CD4-positive, alpha-beta T cell treated with Interleukin-17A for 1 hour (primary cell): Measurements from ENCODE around the gene MRPL23.

ENCODE experiments used
- DNase-seq: peaks from one replicate; pipeline ENCODE4 v3.0.0-alpha.2; 2020

The MRPL23 gene

GRCh38 chr11:1946812-1947484 lies at the start of gene MRPL23:
TSS of gene MRPL23 (plus strand) at chr11:1947332. CDS start at chr11:1947363, 31 bp downstream.
- DNase-seq: peak; percentile 35

GRCh38 chr11:1899090-1899489 lies 48.0 kb upstream of the MRPL23 start:
- no peak for DNase-seq

DNA sequence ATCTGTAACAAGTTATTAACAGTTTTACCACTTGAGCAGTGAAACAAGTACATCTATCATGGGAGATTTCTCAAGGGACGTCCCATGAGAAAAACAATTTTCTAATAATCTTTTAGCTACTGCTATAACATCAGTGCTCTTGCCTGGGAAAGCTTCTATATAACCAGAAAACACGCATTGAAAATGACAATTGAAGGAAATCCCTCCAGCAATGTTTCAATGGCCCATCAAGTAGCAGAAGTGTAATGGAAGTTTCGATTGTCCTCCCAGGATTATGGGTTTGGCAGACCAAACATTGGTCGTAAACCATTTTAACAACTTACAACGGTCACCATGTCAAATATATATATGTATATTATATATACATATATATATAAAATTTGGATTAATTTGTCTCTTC lies 47.4 kb upstream of the MRPL23 start:
- DNase-seq: no peak

DNA sequence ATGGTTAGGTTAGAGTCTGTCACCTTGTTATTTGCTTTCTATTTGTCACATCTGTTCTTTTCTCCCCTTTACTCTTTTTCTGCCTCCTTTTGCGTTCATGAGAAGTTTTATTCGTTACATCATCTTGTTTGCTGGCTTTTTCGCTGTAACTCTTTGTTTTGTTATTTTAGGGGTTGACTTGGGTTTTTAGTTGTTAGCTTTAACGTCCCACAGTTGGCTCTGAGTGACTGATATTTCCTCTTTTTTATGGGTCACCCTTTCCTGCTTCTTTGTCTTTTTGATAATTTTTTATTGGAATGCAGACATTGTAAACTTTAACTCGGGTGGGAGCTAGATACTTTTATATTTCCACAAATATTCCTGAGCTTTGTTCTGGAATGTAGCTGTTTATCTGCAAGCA lies 41.0 kb upstream of the MRPL23 start:
- DNase-seq: no peak

GRCh38 chr11:1906611-1907423 lies 40.3 kb upstream of the MRPL23 start:
- DNase-seq: no peak

GRCh38 chr11:1908618-1909017 lies 38.5 kb upstream of the MRPL23 start:
- DNase-seq: no peak

DNA sequence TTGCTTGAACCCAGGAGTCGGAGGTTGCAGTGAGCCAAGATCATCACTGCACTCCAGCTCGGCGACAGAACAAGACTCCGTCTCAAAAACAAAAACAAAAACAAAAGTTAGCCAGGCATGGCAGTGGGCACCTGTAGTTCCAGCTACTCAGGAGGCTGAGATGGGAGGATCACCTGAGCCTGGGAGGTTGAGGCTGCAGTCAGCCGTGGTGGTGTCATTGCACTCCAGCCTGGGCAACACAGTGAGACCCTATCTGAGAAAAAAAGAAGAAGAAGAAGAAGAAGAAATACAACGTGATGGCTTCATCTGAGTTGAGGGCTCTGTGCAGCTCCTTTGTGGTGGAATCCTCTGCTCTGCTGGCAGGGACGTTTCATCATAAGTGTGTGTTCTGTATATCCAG lies 37.6 kb upstream of the MRPL23 start:
- DNase-seq: no peak

GRCh38 chr11:1912289-1912878 lies 34.7 kb upstream of the MRPL23 start:
- no peak for DNase-seq

DNA sequence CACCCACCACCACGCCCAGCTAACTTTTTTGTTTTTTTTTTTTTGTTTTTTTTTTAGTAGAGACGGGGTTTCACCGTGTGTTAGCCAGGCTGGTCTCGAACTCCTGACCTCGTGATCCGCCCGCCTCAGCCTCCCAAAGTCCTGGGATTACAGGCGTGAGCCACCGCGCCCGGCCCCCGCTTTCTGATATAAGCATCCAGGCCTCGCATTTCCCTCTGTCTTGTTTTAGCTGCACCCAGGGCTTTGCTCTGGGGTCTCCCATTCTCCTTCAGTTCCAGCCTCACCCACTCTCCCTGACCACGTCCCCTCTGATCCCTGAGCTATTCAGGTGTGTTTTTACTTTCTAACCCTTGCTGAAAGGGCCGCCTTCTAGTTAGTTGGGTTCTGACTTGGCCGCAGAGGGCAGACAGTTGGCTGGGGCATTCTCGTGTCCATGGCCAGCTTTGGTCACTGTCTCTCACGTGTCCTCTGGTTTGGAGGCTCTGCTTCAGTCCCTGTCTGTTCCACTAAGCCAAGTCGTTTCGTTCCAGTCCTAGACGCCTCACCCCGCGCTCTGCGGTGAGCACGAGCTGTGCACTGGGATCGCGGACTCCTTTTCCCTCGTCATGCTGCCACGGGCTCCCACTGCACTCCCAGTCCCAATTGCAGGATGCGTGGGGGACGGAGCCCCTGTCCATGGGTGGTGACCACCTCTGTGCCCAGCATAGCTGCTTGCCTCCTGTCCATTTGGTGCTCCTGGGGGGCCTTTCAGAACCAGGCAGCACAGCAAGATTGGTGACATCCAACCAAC lies 33.7 kb upstream of the MRPL23 start:
- DNase-seq: no peak

GRCh38 chr11:1915795-1916131 lies 31.4 kb upstream of the MRPL23 start:
- DNase-seq: no peak

DNA sequence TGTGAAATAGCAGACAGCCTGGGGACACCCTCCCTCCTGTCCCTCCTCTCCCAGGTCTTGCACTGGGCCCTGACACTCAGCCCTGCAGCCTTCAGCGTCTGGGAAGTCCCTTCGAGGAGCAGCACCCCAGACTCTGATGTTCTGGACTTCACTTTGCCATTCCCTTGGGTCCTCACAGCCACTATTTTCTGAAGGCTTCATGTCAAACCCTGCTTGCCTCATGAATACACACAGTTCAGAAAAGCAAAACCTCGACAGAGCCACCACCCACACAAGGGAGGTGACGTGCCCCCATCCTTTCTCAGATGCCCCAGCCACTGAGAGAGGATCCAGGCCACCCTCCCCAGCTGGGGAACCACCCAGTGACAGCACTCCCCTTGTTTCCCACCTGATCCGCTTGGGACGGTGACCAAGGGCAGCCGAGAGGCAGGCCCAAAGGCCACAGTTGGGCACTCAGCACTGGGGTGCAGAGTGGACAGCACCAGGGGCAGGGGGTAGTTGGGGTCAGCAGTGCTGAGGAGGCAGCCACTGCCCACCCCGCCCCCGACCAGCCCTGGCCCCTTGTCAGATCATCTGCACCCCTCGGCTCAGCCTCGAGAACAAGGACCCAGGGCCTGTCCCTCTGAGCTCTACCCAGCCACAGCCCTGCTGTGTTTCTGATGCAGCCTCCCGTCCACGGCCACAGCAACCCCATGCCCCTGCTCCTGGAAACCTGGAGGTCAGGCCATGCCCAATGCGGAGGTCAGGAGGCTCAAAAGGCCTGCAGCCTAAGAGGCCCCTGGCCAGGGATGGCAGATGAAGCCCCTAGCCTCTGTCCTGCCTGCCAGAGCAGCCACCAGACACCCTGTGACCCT lies 30.8 kb upstream of the MRPL23 start:
- no peak for DNase-seq

DNA sequence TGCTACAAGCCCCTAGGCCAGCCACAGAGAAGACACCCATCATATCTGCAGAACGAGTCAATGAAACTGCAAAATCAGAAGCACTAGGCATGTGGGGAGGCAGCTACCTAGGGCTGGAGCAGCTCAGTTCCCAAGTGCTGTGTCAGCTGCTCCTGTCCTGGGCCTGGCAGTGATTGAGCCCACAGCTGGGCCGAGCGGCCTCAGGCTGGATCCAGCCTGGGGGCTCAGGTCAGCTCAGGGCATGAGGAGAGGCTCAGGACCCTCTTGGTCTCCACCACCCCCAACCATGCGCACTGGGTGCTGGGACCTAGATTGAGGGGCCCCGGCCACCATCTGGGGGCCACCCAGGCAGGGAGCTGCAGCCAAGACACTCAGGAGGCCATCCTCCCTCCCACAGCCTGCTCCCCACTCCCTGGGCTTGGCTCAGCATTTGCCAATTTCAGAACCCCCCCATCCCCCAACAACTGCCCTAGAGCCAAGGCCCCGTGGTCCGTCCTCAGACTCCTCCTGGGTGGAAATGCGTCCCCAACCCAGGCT lies 30.1 kb upstream of the MRPL23 start:
- DNase-seq: no peak

DNA sequence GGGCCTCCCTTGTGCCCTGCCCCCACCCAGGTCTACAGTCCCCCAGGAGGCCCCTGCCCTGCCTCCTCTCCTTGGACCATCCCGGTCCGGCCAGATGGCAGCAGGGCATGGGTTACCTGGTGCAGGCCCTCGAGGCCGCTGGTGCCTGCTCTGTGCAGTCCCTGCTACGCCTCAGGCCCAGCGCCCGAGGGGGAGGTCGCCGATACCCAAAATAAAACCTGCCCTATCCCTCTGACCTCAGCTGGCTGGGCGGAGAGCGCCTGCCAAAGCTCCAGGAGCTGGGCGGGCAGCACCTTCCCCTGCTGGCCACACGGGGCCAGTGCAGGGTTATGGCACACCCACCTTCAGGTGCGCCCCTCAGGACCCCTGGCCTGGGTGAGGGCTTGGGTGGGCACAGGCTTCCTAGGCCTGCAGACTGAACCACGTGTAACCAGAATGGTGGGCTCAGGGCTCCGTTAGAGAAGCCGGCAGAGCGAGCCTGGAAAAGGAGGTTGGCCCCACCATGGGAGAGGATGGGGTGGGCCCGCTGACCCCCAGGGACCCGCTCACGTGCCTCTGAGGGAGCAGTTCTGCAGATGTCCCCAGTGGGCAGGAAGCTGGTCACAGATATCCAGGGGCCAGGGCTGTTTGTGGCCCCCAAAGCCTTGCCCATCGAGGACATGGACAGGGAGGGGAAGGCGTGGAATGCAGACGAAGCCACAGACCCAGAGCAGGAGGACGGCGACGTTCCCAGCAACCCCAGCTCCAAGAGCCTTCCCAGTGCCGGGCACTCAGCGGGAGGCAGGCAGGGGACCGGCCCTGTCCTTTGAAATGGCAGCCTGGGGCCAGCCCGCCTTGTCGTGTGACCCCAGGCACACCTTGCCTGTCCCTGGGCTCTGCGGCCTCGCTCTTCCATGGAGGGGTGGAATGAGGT lies 29.4 kb upstream of the MRPL23 start:
- DNase-seq: no peak

- DNase-seq: no peak
Observed at GRCh38 chr11:1918436-1919315, 28.5 kb upstream of the MRPL23 start.

- DNase-seq: no peak
Observed at GRCh38 chr11:1919391-1920127, 27.6 kb upstream of the MRPL23 start, which contains the start of gene TNNT3. TSS of gene TNNT3 (plus strand) at chr11:1919703. CDS start at chr11:1922875, 3,172 bp downstream.

DNA sequence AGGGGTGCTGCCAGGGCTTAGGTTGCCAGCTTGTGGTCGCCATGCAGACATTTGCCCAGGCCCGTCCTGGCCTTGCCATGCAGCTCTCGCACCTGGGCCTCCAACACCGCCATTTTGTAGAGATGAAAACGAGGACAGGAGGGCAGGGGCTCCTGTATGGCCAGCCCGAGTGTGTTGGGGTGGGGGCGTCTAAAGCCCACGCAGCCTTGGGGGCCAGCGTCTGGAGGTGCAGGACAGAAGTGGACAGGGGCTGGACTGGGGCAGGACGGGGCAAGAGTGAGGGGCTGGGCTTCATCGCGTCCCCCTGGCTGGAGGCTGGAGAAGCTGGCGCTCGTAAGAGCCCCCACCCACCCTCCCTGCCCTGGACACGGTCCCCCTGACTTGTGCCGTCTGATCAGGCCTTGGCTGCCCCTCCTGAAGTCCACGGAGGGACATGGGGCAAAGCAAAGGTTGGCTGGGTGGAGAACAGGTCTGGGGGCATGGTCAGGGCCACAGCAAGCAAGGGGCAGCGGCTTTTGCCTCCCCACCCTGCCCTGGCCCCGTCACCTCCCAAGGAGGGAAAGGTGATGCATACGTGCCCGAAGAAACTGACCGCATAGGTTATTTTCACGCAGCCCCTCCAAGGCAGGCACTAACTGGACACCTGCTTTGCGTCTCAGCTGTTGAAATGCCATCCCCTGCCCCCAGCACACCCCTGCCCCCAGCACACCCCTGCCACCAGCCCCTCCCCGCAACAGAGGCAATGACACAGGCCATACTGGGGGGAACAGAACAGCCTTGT lies 26.8 kb upstream of the MRPL23 start:
- no peak for DNase-seq

DNA sequence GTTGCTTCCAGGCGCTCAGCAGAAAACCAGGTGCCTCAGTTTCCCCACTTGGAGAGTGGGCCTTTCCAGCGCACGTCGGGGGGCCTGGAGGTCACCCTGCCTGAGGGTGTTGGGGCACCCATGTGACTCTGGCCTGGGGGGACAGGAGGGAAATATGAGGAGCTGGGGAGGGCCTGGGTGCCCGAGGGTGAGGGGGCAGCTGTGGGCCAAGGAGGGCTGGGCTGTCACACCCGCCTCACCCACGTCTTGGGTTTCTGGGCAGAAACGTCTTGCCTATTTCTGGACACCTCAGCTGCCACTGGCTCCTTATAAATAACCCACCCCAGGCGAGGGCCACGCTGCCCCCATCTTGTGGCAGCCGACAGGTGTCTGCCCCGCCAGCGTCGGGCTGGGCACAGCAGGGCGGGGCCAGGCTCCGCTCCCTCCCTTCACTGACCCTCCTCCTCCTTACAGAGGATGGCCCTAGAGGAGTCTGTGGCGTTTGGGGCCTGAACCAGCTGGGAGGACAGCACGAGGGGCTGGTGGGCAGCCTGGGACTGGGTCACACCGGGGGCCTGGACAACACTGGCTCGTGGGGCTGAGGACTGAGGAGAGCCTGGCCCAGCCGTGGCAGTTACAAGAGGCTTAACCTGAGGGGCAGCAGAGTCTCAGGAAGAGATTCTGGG lies 26.1 kb upstream of the MRPL23 start:
- DNase-seq: no peak
